RWPE1 (cell line): ENCODE results near the gene APLN.

Experiments
- CTCF ChIA-PET: fragments of 350-600 bp; sonication (Branson Sonifier 250); formaldehyde crosslinking; extraction: SDS; loops from one replicate; lab custom pipeline; 2021; lab: Yijun Ruan, JAX
- POLR2A ChIA-PET: fragments of 400-600 bp; formaldehyde crosslinking; extraction: SDS; loops from one replicate; lab custom pipeline; 2020; ENCODE audit warnings: antibody characterized with exemption; ENCODE audit not compliant: low non-redundant PET; lab: Yijun Ruan, JAX
- DNase-seq: peaks from one replicate; pipeline ENCODE4 v3.0.0; 2012; ENCODE audit warnings: low spot score
- H3K27ac ChIP-seq: fragments of 450-650 bp; 2 replicates; pipeline ENCODE4 v1.5.1; 2017
- TF ChIP-seq, protein P1 (sequence below): fragments of 450-650 bp; conservative IDR thresholded peaks from 2 replicates; pipeline ENCODE4 v1.5.1; 2017; ENCODE audit warnings: low read depth, mild to moderate bottlenecking

The APLN gene

DNA sequence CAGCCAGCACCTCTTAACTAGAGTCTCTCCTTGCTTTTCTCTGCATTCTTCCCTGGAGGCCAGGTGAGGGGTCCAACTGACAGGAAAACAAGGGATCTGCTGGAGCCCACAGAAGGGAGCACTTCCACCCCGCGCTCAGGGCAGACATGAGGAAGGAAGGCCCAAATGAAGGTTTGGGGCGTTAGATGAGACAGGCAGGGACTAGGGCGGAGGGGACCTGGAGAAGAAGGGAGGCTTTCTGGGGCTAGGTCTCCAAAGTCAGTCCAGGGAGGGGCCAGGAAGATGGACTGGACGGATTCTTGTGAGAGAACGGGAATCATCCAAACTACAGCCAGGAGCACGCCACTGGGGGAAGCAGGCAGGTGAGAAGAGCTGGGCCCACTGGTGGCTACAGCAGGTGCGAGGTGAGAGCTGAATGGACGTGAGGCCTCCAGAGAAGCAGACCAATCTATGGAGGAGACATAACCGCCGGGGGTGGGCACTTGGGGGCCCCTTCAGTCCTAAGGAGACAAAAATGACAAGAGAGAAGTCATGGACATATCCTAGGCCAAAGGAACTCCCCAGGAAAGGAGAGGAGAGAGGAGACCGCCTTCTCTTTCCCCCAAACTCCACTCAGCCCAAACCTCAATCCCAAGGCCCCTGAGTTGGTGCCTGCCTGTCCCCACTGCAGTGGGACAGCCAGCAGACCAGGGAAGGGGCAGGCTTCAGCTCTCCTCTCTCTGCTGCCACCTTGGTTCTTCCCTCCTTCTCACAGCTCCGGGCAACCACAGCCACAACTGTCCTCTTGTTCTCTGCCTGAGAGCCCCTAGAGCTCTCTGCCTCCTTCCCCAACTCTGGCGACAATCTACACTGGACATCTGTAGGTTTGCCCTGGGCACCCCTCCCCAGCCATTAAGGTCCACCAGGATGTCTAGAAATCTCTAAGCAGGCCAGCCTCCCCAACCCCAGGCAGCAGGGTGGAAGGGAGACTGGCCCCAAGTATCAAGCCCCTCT, 7.0 kb downstream of the APLN start:
- no peak for DNase-seq
- no peak overlapping the region for H3K27ac ChIP-seq
- TF ChIP-seq, protein P1, sequence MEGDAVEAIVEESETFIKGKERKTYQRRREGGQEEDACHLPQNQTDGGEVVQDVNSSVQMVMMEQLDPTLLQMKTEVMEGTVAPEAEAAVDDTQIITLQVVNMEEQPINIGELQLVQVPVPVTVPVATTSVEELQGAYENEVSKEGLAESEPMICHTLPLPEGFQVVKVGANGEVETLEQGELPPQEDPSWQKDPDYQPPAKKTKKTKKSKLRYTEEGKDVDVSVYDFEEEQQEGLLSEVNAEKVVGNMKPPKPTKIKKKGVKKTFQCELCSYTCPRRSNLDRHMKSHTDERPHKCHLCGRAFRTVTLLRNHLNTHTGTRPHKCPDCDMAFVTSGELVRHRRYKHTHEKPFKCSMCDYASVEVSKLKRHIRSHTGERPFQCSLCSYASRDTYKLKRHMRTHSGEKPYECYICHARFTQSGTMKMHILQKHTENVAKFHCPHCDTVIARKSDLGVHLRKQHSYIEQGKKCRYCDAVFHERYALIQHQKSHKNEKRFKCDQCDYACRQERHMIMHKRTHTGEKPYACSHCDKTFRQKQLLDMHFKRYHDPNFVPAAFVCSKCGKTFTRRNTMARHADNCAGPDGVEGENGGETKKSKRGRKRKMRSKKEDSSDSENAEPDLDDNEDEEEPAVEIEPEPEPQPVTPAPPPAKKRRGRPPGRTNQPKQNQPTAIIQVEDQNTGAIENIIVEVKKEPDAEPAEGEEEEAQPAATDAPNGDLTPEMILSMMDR = no peak
- ChIA-PET CTCF (no interaction called here), POLR2A (no interaction called here)

DNA sequence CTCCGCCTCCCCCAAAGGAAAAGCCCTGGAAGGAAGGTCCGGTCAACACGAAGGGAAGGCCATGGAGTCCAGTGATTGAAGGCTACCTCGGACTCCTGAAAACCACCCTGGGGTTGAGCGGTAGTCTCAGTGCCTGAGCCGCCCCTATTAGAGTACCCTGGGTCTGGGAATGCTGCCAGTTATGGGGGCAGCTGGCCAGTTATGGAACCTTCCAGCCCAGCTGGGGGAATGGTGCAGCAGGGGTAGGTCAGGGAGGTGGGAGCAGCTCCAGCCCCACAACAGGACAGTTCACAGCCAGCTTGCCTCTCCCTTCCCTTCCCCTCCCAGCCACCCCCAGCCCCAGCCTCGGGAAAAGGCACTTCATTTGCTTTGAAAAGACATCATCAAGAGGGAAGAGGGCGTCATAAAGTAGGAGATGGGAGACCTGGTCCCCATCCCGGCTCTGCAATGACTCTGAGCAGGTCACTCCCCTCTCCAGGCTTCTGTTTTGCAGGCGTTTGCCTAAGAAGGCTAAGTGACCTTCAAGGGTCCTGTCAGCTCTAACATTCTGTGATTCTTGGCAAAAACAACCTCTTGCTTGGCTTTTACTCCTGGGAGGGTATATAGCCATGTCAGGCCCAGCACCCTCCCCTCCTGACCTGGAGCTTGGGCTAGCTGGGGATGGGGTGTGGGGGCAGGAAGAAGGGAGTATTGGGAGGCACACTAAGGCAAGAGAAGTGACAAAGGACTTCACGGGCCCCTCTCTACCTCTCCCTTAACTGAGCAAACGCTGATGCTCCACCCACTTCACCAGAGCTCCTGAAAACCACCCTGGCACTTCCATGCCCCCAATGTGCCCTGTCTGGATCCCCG, 8.0 kb downstream of the APLN start:
- H3K27ac ChIP-seq = no peak overlapping the region
- POLR2A ChIA-PET = no interaction called here
- TF ChIP-seq, protein P1 = no peak
- no peak for DNase-seq
- CTCF ChIA-PET = no interaction called here

GRCh38 chrX:129642641-129643040, 12.1 kb downstream of the APLN start:
- no peak for DNase-seq
- CTCF ChIA-PET = no interaction called here
- TF ChIP-seq, protein P1 = no peak
- POLR2A ChIA-PET = no interaction called here
- H3K27ac ChIP-seq = peak overlapping the region; percentile 52

GRCh38 chrX:129641941-129642340, 12.8 kb downstream of the APLN start:
- ChIA-PET POLR2A (no interaction called here), CTCF (no interaction called here)
- DNase-seq = no peak
- H3K27ac ChIP-seq = no peak overlapping the region
- TF ChIP-seq, protein P1 = no peak

DNA sequence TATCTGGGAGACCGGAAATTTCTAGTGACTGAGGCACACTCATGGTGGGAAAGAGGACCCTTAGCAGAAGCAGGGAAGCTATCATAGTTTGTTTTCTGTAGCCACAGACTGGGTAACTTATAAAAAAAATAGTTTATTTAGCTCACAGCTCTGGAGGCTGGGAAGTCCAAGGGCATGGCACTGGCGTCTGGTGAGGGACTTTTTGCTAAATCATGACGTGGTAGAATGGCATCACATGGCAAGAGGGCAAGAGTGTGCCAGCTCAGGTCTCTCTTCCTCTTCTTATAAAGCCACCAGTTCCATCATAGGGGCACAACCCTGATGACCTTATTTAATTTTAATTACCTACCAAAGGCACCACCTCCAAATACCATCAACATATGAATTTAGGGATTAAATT, 13.3 kb downstream of the APLN start:
- TF ChIP-seq, protein P1 = no peak
- no peak for DNase-seq
- ChIA-PET POLR2A (interaction anchor here (0.6 kb wide), 1 partner anchor 423 kb away, joined by 3 read pairs; no protein-coding TSS in a partner anchor), CTCF (interaction anchor here (1.3 kb wide), 1 partner anchor 85 kb away, joined by 3 read pairs; no protein-coding TSS in a partner anchor)
- no peak overlapping the region for H3K27ac ChIP-seq

DNA sequence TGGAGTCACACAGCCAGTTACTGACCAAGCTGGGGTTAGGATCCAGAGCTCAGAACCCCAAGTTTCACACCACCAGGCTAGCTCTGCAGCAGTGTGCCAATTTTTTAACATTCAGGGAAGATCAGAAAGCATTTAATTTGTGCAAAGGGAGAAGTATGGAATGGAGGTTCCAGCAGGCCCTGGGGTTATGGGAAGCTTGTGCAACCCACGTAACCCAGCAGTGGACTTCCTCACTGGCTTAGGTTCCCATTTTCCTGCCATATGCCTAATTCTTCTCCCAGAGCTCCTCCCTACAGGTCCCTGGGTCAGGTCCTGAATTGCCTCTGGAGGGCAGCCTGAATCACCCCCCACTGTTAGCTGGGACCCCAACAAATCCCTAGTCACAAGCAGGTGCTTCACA, 14.0 kb downstream of the APLN start:
- CTCF ChIA-PET = interaction anchor here (1.3 kb wide), 1 partner anchor 85 kb away, joined by 3 read pairs; no protein-coding TSS in a partner anchor
- TF ChIP-seq, protein P1 = no peak
- H3K27ac ChIP-seq = no peak overlapping the region
- POLR2A ChIA-PET = no interaction called here
- DNase-seq = no peak
